Body of pancreas (tissue), 4 donors: Measurements from ENCODE around the gene GRIA4. TPM values are rescaled to one million over a fixed set of nuclear protein-coding genes. Genes with fewer than 3 reads are reported as not detected.

ENCODE experiments used
- ATAC-seq: fragments of 150-250 bp; one replicate; pipeline ENCODE4 v1.9.1; 2016
- DNase-seq, 4 donors: peaks; one replicate each; pipeline ENCODE4 v3.0.0-alpha.2; 2019
- H3K27ac ChIP-seq, 4 donors: fragments of 200-600 bp; sonication (generic); 1 replicate in 3 of 4; 2 replicates in 1 of 4; pipeline versions ENCODE4 v1.5.1 to v1.6.1; 2016 to 2019; ENCODE audit warnings: mild to moderate bottlenecking in 1 of 4, mixed read lengths in 1 of 4, moderate library complexity in 1 of 4
- H3K27me3 ChIP-seq, 2 donors: fragments of 200-600 bp; sonication (generic); one replicate each; pipeline ENCODE4 v1.6.0; 2016; ENCODE audit warnings: mild to moderate bottlenecking in 1 of 2
- H3K36me3 ChIP-seq, 2 donors: fragments of 200-600 bp; sonication (generic); replicated peaks in 1 of 2; 2 replicates each; pipeline ENCODE4 v1.5.1; 2016; ENCODE audit warnings: low read depth in 2 of 2; ENCODE audit not compliant: insufficient read depth in 1 of 2
- H3K4me1 ChIP-seq: fragments of 200-600 bp; sonication (generic); one replicate; pipeline ENCODE4 v1.6.0; 2016
- H3K4me3 ChIP-seq, 2 donors: fragments of 200-600 bp; sonication (generic); 1 replicate in 1 of 2; 2 replicates in 1 of 2; pipeline ENCODE4 v1.5.1; 2016 to 2019
- H3K9me3 ChIP-seq, 3 donors: fragments of 200-600 bp; sonication (generic); 1 replicate in 2 of 3; 2 replicates in 1 of 3; pipeline ENCODE4 v1.5.1; 2016
- CTCF ChIP-seq, 7 experiments: fragments of 450-650 bp in 4 of 7; fragments of 200-600 bp in 3 of 7; sonication (generic) in 3 of 7; IDR thresholded peaks; one replicate each; pipeline ENCODE4 v1.5.1; 2016 to 2019; ENCODE audit warnings: antibody characterized with exemption in 7 of 7
- POLR2A ChIP-seq, 3 donors: fragments of 450-650 bp; IDR thresholded peaks; one replicate each; pipeline ENCODE4 v1.6.1; 2016; ENCODE audit warnings: antibody characterized with exemption in 3 of 3, mild to moderate bottlenecking in 2 of 3
- WGBS, 2 donors: methylation state at CpG; one replicate each; pipeline ENCODE4 v1.1.5; 2017; 5-methylcytosine and 5-hydroxymethylcytosine counted together
- intact Hi-C: fragments of 100-400 bp; cut with DNase I; formaldehyde crosslinking; loops from one replicate; pipeline ENCODE4 v1.15.1; 2023
- total RNA-seq, 2 donors: library from RNA; depleted of rRNA; stranded (reverse); fragments of >200 nt; gene quantifications; one replicate each; pipeline ENCODE4 v1.1.0, GENCODE V29; 2016

GRIA4 gene
- total RNA-seq, 2 donors from 2014 or later: 0.26 TPM; not detected in 1

- no peak overlapping the region for H3K27ac ChIP-seq
- no peaks in the 10 kb centered on the region for H3K9me3 ChIP-seq
- no peaks in the 10 kb centered on the region for H3K4me1 ChIP-seq
- DNase-seq: no peak
- intact Hi-C loops: no loop called here
- H3K36me3 ChIP-seq: no peaks in the 10 kb centered on the region
- TF ChIP-seq POLR2A (IDR thresholded peaks at IDR 0.05): no peak
- no peak for TF ChIP-seq CTCF (IDR thresholded peaks at IDR 0.05)
- 51% methylated on average over 2 of the region's 2 CpGs for WGBS, 2 donors
- H3K4me3 ChIP-seq: no peak overlapping the region
- ATAC-seq: no peak
- H3K27me3 ChIP-seq: no peaks in the 10 kb centered on the region
Measured at GRCh38 chr11:105689631-105690030, 79.8 kb downstream of the GRIA4 start.

DNA sequence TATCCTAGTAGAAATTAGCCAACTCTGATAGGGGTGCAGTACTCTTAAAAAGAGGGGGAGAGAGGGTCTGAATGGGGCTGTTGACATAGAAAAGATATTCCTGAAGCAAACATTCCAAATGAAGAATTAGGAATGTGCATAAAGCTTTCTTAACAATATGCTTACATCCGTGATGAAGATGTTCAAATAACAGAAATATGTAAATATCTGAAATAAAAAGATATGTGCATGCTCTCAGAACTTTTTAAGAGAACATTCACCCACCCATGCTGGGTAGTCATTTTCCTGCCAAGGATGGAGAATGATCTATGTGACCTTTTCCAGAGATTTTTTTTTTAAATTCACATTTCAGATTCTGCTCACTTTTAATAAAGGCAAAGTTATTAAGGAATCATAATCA, 80.6 kb downstream of the GRIA4 start:
- Histone ChIP-seq H3K4me1 (no peaks in the 10 kb centered on the region), H3K4me3 (no peak overlapping the region), H3K27ac (no peak overlapping the region), H3K36me3 (no peaks in the 10 kb centered on the region), H3K27me3 (no peaks in the 10 kb centered on the region), H3K9me3 (no peaks in the 10 kb centered on the region)
- no peak for DNase-seq
- no peak for ATAC-seq
- 43 to 52% methylated on average over 1 of the region's 1 CpG for WGBS, 2 donors
- intact Hi-C loops: no loop called here
- TF ChIP-seq POLR2A (IDR thresholded peaks at IDR 0.05) (no peak), CTCF (IDR thresholded peaks at IDR 0.05) (no peak)

GRCh38 chr11:105693075-105693759, 83.3 kb downstream of the GRIA4 start:
- 37 to 38% methylated on average over 2 of the region's 2 CpGs for WGBS, 2 donors
- intact Hi-C loops: no loop called here
- no peaks in the 10 kb centered on the region for H3K36me3 ChIP-seq

GRCh38 chr11:105696000-105696399, 86.1 kb downstream of the GRIA4 start:
- no peaks in the 10 kb centered on the region for H3K4me1 ChIP-seq
- H3K36me3 ChIP-seq: no peaks in the 10 kb centered on the region
- H3K9me3 ChIP-seq: no peaks in the 10 kb centered on the region
- H3K27me3 ChIP-seq: no peaks in the 10 kb centered on the region
- intact Hi-C loops: no loop called here
- TF ChIP-seq CTCF (IDR thresholded peaks at IDR 0.05) (no peak), POLR2A (IDR thresholded peaks at IDR 0.05) (no peak)
- H3K4me3 ChIP-seq: no peak overlapping the region
- no peak for DNase-seq
- 57 to 67% methylated on average over 2 of the region's 2 CpGs for WGBS, 2 donors
- no peak for ATAC-seq
- no peak overlapping the region for H3K27ac ChIP-seq

More at GRCh38 chr11:105693075-105693759, 83.3 kb downstream of the GRIA4 start:
- H3K27me3 ChIP-seq: no peaks in the 10 kb centered on the region
- no peak for TF ChIP-seq CTCF (IDR thresholded peaks at IDR 0.05)
- TF ChIP-seq POLR2A (IDR thresholded peaks at IDR 0.05): no peak
- no peak for DNase-seq
- no peaks in the 10 kb centered on the region for H3K4me1 ChIP-seq
- no peak overlapping the region for H3K27ac ChIP-seq
- no peak overlapping the region for H3K4me3 ChIP-seq
- ATAC-seq: no peak
- no peaks in the 10 kb centered on the region for H3K9me3 ChIP-seq

- intact Hi-C loops: no loop called here
- Histone ChIP-seq H3K27ac (no peak overlapping the region), H3K27me3 (no peaks in the 10 kb centered on the region), H3K36me3 (no peaks in the 10 kb centered on the region), H3K9me3 (no peaks in the 10 kb centered on the region), H3K4me3 (no peak overlapping the region), H3K4me1 (no peaks in the 10 kb centered on the region)
- DNase-seq (no peak), ATAC-seq (no peak)
- 0 to 49% methylated on average over 1 of the region's 1 CpG for WGBS, 2 donors
- TF ChIP-seq POLR2A (IDR thresholded peaks at IDR 0.05) (no peak), CTCF (IDR thresholded peaks at IDR 0.05) (no peak)
Measured at GRCh38 chr11:105697291-105697690, 87.4 kb downstream of the GRIA4 start.
